CD4-positive, alpha-beta T cell treated with Interleukin-1 beta for 1 hour (primary cell): ENCODE data around the gene CPA2.

Source experiments
- DNase-seq, 2 donors: peaks; one replicate each; pipeline ENCODE4 v3.0.0-alpha.2; 2020 to 2022

The CPA2 gene

DNA sequence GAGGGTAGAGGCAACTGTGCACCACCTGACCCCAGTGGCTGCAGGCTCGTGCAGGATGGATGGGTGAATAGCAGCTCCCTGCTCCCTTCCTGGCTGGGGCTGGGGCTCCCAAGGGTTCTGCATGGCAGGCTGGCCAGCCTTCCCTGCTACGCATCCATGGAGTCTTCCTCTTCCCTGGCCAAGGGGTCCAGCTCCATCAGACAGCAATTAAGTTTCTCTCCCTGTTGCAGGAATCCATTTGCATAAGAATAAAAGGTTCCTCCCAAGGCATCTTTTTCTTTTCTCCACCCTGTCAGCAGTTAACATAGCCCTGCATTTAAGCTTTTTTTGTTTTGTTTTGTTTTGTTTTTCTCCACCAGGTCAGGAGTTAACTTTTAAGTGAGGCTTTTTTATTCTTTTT, 10.0 kb upstream of the CPA2 start:
- no peak for DNase-seq

- no peak for DNase-seq
Observed at GRCh38 chr7:130258494-130259078, 8.1 kb upstream of the CPA2 start.

DNA sequence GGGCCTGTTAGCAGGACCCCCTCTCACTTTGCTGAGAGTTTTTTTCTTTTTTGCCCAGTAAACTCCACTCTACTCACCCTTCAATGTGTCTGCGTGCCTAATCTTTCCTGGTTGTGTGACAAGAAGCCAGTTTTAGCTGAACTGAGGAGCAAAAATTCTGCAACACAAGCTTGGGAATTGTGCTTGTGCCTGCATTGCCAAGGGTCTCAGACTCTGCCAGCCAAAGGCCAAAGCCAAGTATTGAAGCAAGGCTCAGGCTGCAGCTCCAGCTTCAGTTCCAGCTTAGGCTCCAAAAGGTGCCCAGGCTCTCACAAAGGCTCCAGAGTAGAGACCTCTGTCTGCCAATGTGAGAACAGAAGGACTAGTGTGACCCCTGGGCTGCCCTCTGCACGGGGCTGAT, 4.2 kb upstream of the CPA2 start:
- no peak for DNase-seq

DNA sequence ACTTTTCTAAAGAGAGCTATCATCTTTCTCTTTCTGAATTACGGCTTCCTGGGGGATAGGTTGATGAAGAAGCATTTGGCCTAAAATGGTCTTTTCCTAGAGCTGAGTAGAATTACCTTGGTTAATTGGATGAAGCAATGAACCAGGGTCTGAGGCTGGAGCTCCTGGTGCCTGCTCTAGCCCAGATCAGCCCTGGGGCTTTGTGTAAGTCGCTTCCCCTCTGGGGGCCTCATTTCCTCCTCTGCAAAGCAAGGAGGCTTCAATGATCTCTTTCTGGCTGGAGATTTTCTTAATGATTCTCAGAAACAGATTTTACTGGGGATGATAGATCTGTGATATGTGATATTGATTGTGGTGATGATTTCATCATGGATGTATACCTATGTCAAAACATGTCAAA, 3.5 kb upstream of the CPA2 start:
- no peak for DNase-seq

DNA sequence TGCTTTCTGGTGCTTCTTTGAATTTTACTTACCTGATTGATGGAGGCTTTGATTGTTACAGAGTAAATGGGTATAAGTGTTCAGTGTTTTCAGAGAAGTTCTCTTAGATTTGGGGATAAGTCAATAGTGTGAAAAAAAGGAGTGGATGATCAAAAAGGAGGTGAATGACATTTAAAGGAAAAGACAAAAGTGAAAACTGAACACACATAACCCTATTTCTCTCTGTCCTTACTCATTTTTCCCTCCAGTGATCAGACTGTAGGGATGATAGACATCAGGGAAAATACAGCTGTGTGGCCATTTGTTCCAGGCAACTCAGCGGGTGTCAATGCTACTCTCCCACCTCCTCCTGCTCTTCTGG, 278 bp downstream of the CPA2 start:
- DNase-seq = no peak

DNA sequence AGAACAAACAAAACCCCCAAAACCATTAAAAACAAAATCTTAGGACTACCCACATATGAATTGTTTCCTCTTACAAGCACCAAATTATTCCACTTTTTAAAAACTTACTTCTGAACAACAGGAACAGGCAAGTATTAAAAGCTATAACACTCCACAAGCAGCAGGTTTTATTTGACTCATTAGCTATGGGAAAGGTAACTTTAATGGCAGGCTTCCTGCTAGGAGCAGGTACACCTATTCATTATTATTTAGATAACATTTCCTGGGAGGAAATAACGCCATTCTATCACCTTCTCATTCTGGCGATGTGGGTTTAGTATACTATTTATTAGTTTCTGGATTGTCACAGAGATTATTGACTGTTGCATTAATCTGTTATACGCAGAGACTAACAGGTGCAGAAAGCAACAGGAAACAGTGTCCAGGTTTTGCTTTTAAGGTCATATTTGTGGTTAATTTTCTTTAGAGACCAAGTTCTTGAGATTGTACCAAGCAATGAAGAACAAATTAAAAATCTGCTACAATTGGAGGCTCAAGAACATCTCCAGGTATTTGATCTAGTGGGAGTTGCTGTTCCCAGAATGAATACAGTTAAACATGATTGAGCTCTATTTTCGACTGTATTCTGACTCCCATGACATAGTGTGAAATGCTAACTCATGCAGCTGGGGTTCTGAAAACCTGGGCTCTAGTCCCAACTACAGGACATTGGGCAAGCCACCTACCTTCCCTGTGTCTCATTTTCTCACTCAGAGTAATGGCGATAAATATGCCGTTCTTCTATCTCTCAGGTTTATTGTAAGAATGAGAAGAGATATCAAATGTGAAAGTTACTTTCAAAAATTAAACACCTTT, 2.0 kb downstream of the CPA2 start:
- DNase-seq = no peak

DNA sequence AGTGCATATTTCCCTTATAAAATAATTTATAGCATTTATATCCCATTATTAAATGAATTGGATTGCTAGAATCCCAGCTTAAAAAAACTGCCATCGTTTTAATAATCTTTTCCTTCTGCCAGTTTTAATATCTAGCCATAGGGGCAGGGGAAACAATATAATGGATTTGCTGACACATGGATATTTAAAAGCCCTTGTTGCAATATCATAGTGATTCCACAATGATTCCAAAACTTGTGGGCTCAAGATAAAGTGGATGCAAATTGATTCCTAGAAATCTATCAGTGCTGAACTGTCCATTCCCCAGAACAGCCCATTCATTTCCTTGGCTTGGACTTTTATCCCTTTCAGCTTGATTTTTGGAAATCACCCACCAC, 2.6 kb downstream of the CPA2 start:
- DNase-seq = no peak

- no peak for DNase-seq
Observed at GRCh38 chr7:130270947-130271800, 4.5 kb downstream of the CPA2 start.

- DNase-seq = no peak
Observed at GRCh38 chr7:130272381-130273080, 5.9 kb downstream of the CPA2 start.

- DNase-seq = no peak
Observed at GRCh38 chr7:130273081-130273932, 6.6 kb downstream of the CPA2 start.

GRCh38 chr7:130273933-130274255, 7.2 kb downstream of the CPA2 start:
- no peak for DNase-seq

DNA sequence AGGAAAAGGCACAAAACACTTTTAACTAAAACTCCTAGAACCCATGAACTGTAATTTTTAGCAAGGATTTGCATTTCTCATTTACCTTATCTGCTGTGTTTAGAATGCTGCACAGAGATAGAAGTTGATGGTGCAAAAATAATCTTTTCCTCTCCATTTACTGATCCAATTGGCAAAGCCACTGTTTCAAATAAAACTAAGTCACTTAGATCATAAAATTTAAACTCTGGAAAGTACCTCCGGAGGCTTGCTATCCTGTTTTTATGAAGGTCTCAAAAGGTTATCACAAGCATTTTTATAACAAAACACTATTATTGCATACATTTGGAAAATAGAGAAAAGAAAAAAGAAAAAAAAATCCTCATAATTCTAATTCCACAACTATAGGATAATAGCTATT, 7.6 kb downstream of the CPA2 start:
- no peak for DNase-seq

GRCh38 chr7:130274983-130275591, 8.4 kb downstream of the CPA2 start:
- no peak for DNase-seq

- no peak for DNase-seq
Observed at GRCh38 chr7:130275826-130276297, 9.2 kb downstream of the CPA2 start.

- DNase-seq = no peak
Observed at GRCh38 chr7:130276796-130277762, 10.4 kb downstream of the CPA2 start.

- DNase-seq = no peak
Observed at GRCh38 chr7:130277763-130278643, 11.3 kb downstream of the CPA2 start.

GRCh38 chr7:130278860-130279259, 12.2 kb downstream of the CPA2 start:
- no peak for DNase-seq

GRCh38 chr7:130279286-130279685, 12.6 kb downstream of the CPA2 start:
- DNase-seq = no peak

DNA sequence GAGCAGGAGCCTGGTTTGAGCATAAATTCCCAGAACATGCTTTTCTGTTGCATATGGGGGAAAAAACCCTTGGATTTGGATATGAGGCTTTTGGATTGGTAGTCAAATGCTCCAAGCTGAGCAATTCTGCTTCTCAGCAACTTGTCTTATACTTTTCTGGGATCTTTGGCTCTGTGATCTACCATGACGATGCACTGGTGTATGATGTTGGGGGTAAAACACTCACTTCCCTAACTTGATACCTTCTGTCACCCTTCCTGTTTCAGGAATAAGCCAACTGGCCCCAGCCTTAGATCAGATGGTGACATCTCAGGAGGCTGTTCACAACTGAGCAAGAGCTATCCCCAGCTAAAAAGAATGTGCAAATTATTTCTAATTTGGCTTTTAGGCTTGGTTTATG, 13.2 kb downstream of the CPA2 start:
- no peak for DNase-seq

- DNase-seq = no peak
Observed at GRCh38 chr7:130281260-130281659, 14.6 kb downstream of the CPA2 start.
